Stimulated activated CD8-positive, alpha-beta memory T cell treated with anti-CD3 and anti-CD28 coated beads, Interleukin-15, amount 100 ng/mL, for 24 hours (primary cell): Measurements from ENCODE around the gene PTPRC.

Experiments
- DNase-seq: peaks from one replicate; pipeline ENCODE4 v3.0.0-alpha.2; 2020; ENCODE audit warnings: low read depth

PTPRC gene

GRCh38 chr1:198677871-198678270, 39.0 kb downstream of the PTPRC start:
- DNase-seq, result no peak

GRCh38 chr1:198678301-198678836, 39.5 kb downstream of the PTPRC start:
- DNase-seq, result no peak

- DNase-seq, result no peak
These were observed 40.1 kb downstream of the PTPRC start for GRCh38 chr1:198678901-198679329.

GRCh38 chr1:198679535-198680173, 40.8 kb downstream of the PTPRC start:
- DNase-seq, result no peak

GRCh38 chr1:198680174-198680875, 41.5 kb downstream of the PTPRC start:
- DNase-seq, result no peak

- no peak for DNase-seq
These were observed 42.4 kb downstream of the PTPRC start for GRCh38 chr1:198681252-198681651.

- no peak for DNase-seq
These were observed 43.3 kb downstream of the PTPRC start for GRCh38 chr1:198681831-198682759.

- no peak for DNase-seq
These were observed 44.0 kb downstream of the PTPRC start for GRCh38 chr1:198682850-198683249.

GRCh38 chr1:198683449-198683848, 44.6 kb downstream of the PTPRC start:
- no peak for DNase-seq

GRCh38 chr1:198686069-198686728, 47.4 kb downstream of the PTPRC start:
- no peak for DNase-seq

GRCh38 chr1:198687429-198687828, 48.6 kb downstream of the PTPRC start:
- no peak for DNase-seq

- no peak for DNase-seq
These were observed 52.2 kb downstream of the PTPRC start for GRCh38 chr1:198691063-198691462.

- no peak for DNase-seq
These were observed 54.5 kb downstream of the PTPRC start for GRCh38 chr1:198693321-198693720.

GRCh38 chr1:198694542-198694941, 55.7 kb downstream of the PTPRC start:
- no peak for DNase-seq

GRCh38 chr1:198696211-198696610, 57.4 kb downstream of the PTPRC start:
- DNase-seq, result no peak

- DNase-seq, result peak; percentile 22
These were observed 60.6 kb downstream of the PTPRC start for GRCh38 chr1:198699167-198700015.

GRCh38 chr1:198700016-198700392, 61.2 kb downstream of the PTPRC start:
- DNase-seq, result no peak

- DNase-seq, result no peak
These were observed 61.6 kb downstream of the PTPRC start for GRCh38 chr1:198700396-198700795.

- DNase-seq, result no peak
These were observed 62.4 kb downstream of the PTPRC start for GRCh38 chr1:198701250-198701649.

- DNase-seq, result no peak
These were observed 63.1 kb downstream of the PTPRC start for GRCh38 chr1:198701766-198702539.
